A549 (cell line): ENCODE data around the gene HLA-DMA. TPM values are rescaled to one million over a fixed set of nuclear protein-coding genes. Genes with fewer than 3 reads are reported as not detected.

Experiments
- ATAC-seq, 2 experiments: fragments of 200-7000 bp in 1 of 2; fragments of >200 bp in 1 of 2; cut with Nextera tagmentation in 1 of 2; cut with Tn5 transposase in 1 of 2; 3 replicates each; pipeline versions ENCODE4 v1.8.0 to v1.9.1; 2018 to 2020; ENCODE audit warnings: mild to moderate bottlenecking in 1 of 2, moderate library complexity in 1 of 2
- CTCF ChIA-PET: fragments of 300-600 bp; sonication (Branson Sonifier 250); formaldehyde crosslinking; extraction: SDS; loops from one replicate; lab custom pipeline; 2021; ENCODE audit warnings: antibody characterized with exemption, inconsistent platforms; lab: Yijun Ruan, JAX
- POLR2A ChIA-PET: fragments of 350-600 bp; formaldehyde crosslinking; extraction: SDS; loops from one replicate; lab custom pipeline; 2021; ENCODE audit warnings: antibody characterized with exemption, inconsistent platforms; lab: Yijun Ruan, JAX
- DNase-seq, 2 experiments: peaks; one replicate each; pipeline versions ENCODE4 v3.0.0 to v3.0.0-alpha.2; 2011 to 2016; ENCODE audit warnings: low read depth in 1 of 2, low spot score in 1 of 2
- FAIRE-seq: peaks from 2 replicates; lab custom pipeline; 2011; peaks lifted over from hg19 to GRCh38; lab: Jason Lieb, UNC
- H3K27ac ChIP-seq, 2 experiments: fragments of >200 bp; sonication (Bioruptor Twin); formaldehyde crosslinking; 3 replicates each; pipeline ENCODE4 v1.5.1; 2016 to 2017
- H3K4me1 ChIP-seq: fragments of >200 bp; sonication (Bioruptor Twin); formaldehyde crosslinking; 3 replicates; pipeline ENCODE4 v1.6.1; 2016
- H3K4me2 ChIP-seq: fragments of >200 bp; sonication (Bioruptor Twin); formaldehyde crosslinking; 3 replicates; pipeline ENCODE4 v1.6.1; 2016
- H3K4me3 ChIP-seq: fragments of >200 bp; sonication (Bioruptor Twin); formaldehyde crosslinking; 3 replicates; pipeline ENCODE4 v1.5.1; 2016
- H3K9me3 ChIP-seq: fragments of >200 bp; sonication (Bioruptor Twin); formaldehyde crosslinking; 3 replicates; pipeline ENCODE4 v1.6.1; 2016
- CHD2 ChIP-seq: fragments of 150-350 bp; IDR thresholded peaks from 2 replicates; pipeline ENCODE4 v1.6.1; 2014; ENCODE audit warnings: low read length; ENCODE audit not compliant: partially characterized antibody
- CTCF ChIP-seq: fragments of >200 bp; sonication (Bioruptor Twin); formaldehyde crosslinking; IDR thresholded peaks from 3 replicates; pipeline ENCODE4 v1.5.1; 2016
- EHF ChIP-seq: fragments of 250-450 bp; sonication (Bioruptor Pico); IDR thresholded peaks from 2 replicates; pipeline ENCODE4 v1.5.0; 2020; ENCODE audit warnings: mild to moderate bottlenecking
- EHMT2 ChIP-seq: fragments of 200-600 bp; sonication (generic); IDR thresholded peaks from 2 replicates; pipeline ENCODE4 v1.6.1; 2016; ENCODE audit warnings: antibody characterized with exemption, low read depth, mild to moderate bottlenecking, moderate library complexity
- EP300 ChIP-seq, 2 experiments: fragments of >200 bp; sonication (Bioruptor Twin); formaldehyde crosslinking; IDR thresholded peaks; 2 replicates in 1 of 2; 3 replicates in 1 of 2; pipeline ENCODE4 v1.6.1; 2016 to 2017
- FOSL2 ChIP-seq, 2 experiments: fragments of 450-650 bp in 1 of 2; fragments of >200 bp in 1 of 2; sonication (Bioruptor Twin) in 1 of 2; formaldehyde crosslinking; IDR thresholded peaks; 2 replicates each; pipeline versions ENCODE4 v1.5.0 to v1.6.1; 2016 to 2020; ENCODE audit warnings: mild to moderate bottlenecking in 1 of 2, moderate library complexity in 1 of 2
- FOXS1 ChIP-seq: fragments of 250-450 bp; sonication (Bioruptor Pico); IDR thresholded peaks from 2 replicates; pipeline ENCODE4 v1.5.0; 2020; ENCODE audit warnings: mild to moderate bottlenecking, moderate library complexity
- HEYL ChIP-seq: fragments of 250-450 bp; sonication (Bioruptor Pico); IDR thresholded peaks from 2 replicates; pipeline ENCODE4 v1.8.0; 2021; ENCODE audit warnings: mild to moderate bottlenecking, moderate library complexity
- JUN ChIP-seq, 2 experiments: fragments of >200 bp; sonication (Bioruptor Twin); formaldehyde crosslinking; IDR thresholded peaks; 2 replicates in 1 of 2; 3 replicates in 1 of 2; pipeline ENCODE4 v1.6.1; 2016 to 2017
- KDM1A ChIP-seq: fragments of 200-600 bp; sonication (generic); IDR thresholded peaks from 2 replicates; pipeline ENCODE4 v1.6.1; 2016; ENCODE audit warnings: low read depth, mild to moderate bottlenecking
- MYC ChIP-seq: IDR thresholded peaks from 2 replicates; pipeline ENCODE4 v1.6.1; 2012; ENCODE audit warnings: mild to moderate bottlenecking, inconsistent platforms, low read length, improper control_type of control experiment, borderline replicate concordance
- NFE2L2 ChIP-seq: fragments of 150-350 bp; conservative IDR thresholded peaks from 2 replicates; pipeline ENCODE4 v1.6.1; 2014; ENCODE audit warnings: low read length
- POLR2A ChIP-seq: IDR thresholded peaks from 2 replicates; pipeline ENCODE4 v1.6.1; 2012; ENCODE audit warnings: mild to moderate bottlenecking, low read length
- POLR2AphosphoS2 ChIP-seq: conservative IDR thresholded peaks from 2 replicates; pipeline ENCODE4 v1.6.1; 2012; ENCODE audit warnings: low read length, improper control_type of control experiment, inconsistent platforms
- RAD21 ChIP-seq, 2 experiments: fragments of >200 bp in 1 of 2; sonication (Bioruptor Twin) in 1 of 2; formaldehyde crosslinking in 1 of 2; IDR thresholded peaks in 1 of 2; conservative IDR thresholded peaks in 1 of 2; 2 replicates in 1 of 2; 3 replicates in 1 of 2; pipeline ENCODE4 v1.6.1; 2012 to 2018; ENCODE audit warnings: inconsistent platforms in 1 of 2
- RARB ChIP-seq: fragments of 250-450 bp; sonication (Bioruptor Pico); IDR thresholded peaks from 2 replicates; pipeline ENCODE4 v1.8.0; 2021; ENCODE audit warnings: mild to moderate bottlenecking, moderate library complexity
- RCOR1 ChIP-seq: fragments of 150-350 bp; IDR thresholded peaks from 2 replicates; pipeline ENCODE4 v1.6.1; 2014; ENCODE audit warnings: antibody characterized with exemption, low read length, low read depth
- REST ChIP-seq: fragments of 200-600 bp; sonication (generic); IDR thresholded peaks from 2 replicates; pipeline ENCODE4 v1.6.1; 2016; ENCODE audit warnings: antibody characterized with exemption, mild to moderate bottlenecking, moderate library complexity
- RFX5 ChIP-seq: fragments of 450-650 bp; IDR thresholded peaks from 2 replicates; pipeline ENCODE4 v1.7.1; 2014; ENCODE audit warnings: antibody characterized with exemption, mild to moderate bottlenecking, moderate library complexity
- RNF2 ChIP-seq: fragments of 200-600 bp; sonication (generic); IDR thresholded peaks from 2 replicates; pipeline ENCODE4 v1.6.1; 2016; ENCODE audit warnings: low read depth, mild to moderate bottlenecking, antibody characterized with exemption, moderate library complexity, borderline replicate concordance
- WGBS: methylation state at CpG from one replicate; pipeline ENCODE4 v1.1.6; 2017; ENCODE audit errors: missing lambda C conversion rate; 5-methylcytosine and 5-hydroxymethylcytosine counted together
- polyA plus RNA-seq, 4 experiments: library from polyadenylated mRNA; depleted of rRNA in 3 of 4; stranded (reverse); fragments of >200 nt; fragmentation: RNase III in 1 of 4; extraction: RNeasy Plus Mini Kit Qiagen cat#74134 plus additional on column Dnase treatment in 1 of 4; gene quantifications; 2 replicates in 3 of 4; 3 replicates in 1 of 4; pipeline ENCODE4 v1.2.3, GENCODE V29; 2011 to 2017
- TF ChIP-seq, protein P1 (sequence below): IDR thresholded peaks from 2 replicates; pipeline ENCODE4 v1.6.1; 2012
- TF ChIP-seq, protein P2 (sequence below): fragments of >200 bp; sonication (Bioruptor Twin); formaldehyde crosslinking; IDR thresholded peaks from 2 replicates; pipeline ENCODE4 v1.6.1; 2016
- TF ChIP-seq, protein P3 (sequence below): fragments of 250-450 bp; sonication (Bioruptor Pico); IDR thresholded peaks from 2 replicates; pipeline ENCODE4 v1.5.0; 2020; ENCODE audit warnings: low read depth, mild to moderate bottlenecking, moderate library complexity

The HLA-DMA gene
- polyA plus RNA-seq, 2 of the 4 experiments (the other 2 are of a cell fraction), result 2.5 to 5.6 TPM

DNA sequence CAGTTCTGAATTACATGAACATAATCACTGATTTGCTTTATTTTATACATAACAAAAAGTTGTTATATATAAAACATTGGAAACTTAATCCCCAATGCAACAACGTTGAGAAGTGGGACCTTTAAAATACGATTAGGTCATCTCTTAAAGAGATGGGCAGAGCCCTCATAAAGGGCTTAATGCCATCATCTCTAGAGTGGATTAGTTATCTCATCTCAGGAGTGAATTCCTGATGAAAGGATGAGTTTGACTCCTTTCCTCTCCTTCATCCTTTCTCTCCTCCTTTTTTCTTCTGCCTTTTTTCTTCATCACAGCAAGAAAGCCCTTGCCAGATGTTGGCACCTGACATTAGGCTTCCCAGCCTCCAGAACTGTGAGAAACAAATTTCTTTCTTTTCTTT lies 42.6 kb upstream of the HLA-DMA start:
- no peak for DNase-seq
- ATAC-seq, result no peak
- H3K9me3 ChIP-seq, result peaks cover 7% of the 10 kb centered on the region; the same call in 1 of the 3 replicates
- CTCF ChIA-PET, result interaction anchor here (1.2 kb wide), 1 partner anchor 11 kb away, joined by 3 read pairs; no protein-coding TSS in a partner anchor
- no peak for FAIRE-seq
- no peak overlapping the region for H3K4me2 ChIP-seq
- H3K4me1 ChIP-seq, result no peaks in the 10 kb centered on the region
- 2% methylated on average over 2 of the region's 2 CpGs for WGBS
- TF ChIP-seq RFX5 (no peak), NFE2L2 (no peak), KDM1A (no peak), EHMT2 (no peak), HEYL (CRISPR knock-in tag) (no peak), RARB (CRISPR knock-in tag) (no peak), MYC (no peak)
- TF ChIP-seq, protein P1, sequence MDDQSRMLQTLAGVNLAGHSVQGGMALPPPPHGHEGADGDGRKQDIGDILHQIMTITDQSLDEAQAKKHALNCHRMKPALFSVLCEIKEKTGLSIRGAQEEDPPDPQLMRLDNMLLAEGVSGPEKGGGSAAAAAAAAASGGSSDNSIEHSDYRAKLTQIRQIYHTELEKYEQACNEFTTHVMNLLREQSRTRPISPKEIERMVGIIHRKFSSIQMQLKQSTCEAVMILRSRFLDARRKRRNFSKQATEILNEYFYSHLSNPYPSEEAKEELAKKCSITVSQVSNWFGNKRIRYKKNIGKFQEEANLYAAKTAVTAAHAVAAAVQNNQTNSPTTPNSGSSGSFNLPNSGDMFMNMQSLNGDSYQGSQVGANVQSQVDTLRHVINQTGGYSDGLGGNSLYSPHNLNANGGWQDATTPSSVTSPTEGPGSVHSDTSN, result no peak
- H3K4me3 ChIP-seq, result no peak overlapping the region
- no peak overlapping the region for H3K27ac ChIP-seq
- POLR2A ChIA-PET, result no interaction called here

GRCh38 chr6:32993363-32993973 lies 40.6 kb upstream of the HLA-DMA start:
- CTCF ChIA-PET, result interaction anchor here (0.6 to 1.5 kb wide), 4 partner anchors 9 to 118 kb away, joined by 3 to 7 read pairs (median 4); no protein-coding TSS in a partner anchor
- no peaks in the 10 kb centered on the region for H3K4me1 ChIP-seq
- no peak for TF ChIP-seq RAD21 (conservative IDR thresholded peaks at IDR 0.05 in 1 of 2, IDR thresholded peaks at IDR 0.05 in 1 of 2)
- peak; percentile 64; the same call in 1 of the 2 replicates for TF ChIP-seq RNF2
- TF ChIP-seq POLR2AphosphoS2, result no peak
- TF ChIP-seq JUN (IDR thresholded peaks at IDR 0.05), result no peak
- no peak for TF ChIP-seq FOSL2 (IDR thresholded peaks at IDR 0.05)
- no peak for TF ChIP-seq FOSL2 (CRISPR knock-in tag; IDR thresholded peaks at IDR 0.05)
- no peak for TF ChIP-seq MYC
- TF ChIP-seq, all 56 proteins: peak for 1
- WGBS, result 70% methylated on average over 9 of the region's 9 CpGs
- DNase-seq, result no peak
- POLR2A ChIA-PET, result no interaction called here
- no peak for FAIRE-seq
- H3K27ac ChIP-seq, result no peak overlapping the region
- H3K9me3 ChIP-seq, result peaks cover 7% of the 10 kb centered on the region; the same call in 1 of the 3 replicates
- H3K4me3 ChIP-seq, result no peak overlapping the region
- no peak overlapping the region for H3K4me2 ChIP-seq
- no peak for ATAC-seq

GRCh38 chr6:32991972-32992371 lies 39.1 kb upstream of the HLA-DMA start:
- TF ChIP-seq, protein P2, sequence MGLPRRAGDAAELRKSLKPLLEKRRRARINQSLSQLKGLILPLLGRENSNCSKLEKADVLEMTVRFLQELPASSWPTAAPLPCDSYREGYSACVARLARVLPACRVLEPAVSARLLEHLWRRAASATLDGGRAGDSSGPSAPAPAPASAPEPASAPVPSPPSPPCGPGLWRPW, result no peak
- TF ChIP-seq FOSL2 (IDR thresholded peaks at IDR 0.05) (no peak), FOSL2 (CRISPR knock-in tag; IDR thresholded peaks at IDR 0.05) (no peak), CHD2 (no peak), EP300 (IDR thresholded peaks at IDR 0.05) (no peak), REST (no peak), EHF (CRISPR knock-in tag) (no peak), POLR2A (no peak), RCOR1 (no peak), CTCF (no peak), FOXS1 (no peak), RNF2 (no peak)
- TF ChIP-seq, protein P3, sequence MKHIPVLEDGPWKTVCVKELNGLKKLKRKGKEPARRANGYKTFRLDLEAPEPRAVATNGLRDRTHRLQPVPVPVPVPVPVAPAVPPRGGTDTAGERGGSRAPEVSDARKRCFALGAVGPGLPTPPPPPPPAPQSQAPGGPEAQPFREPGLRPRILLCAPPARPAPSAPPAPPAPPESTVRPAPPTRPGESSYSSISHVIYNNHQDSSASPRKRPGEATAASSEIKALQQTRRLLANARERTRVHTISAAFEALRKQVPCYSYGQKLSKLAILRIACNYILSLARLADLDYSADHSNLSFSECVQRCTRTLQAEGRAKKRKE (CRISPR knock-in tag), result no peak
- ChIA-PET POLR2A (interaction anchor here (0.6 kb wide), 1 partner anchor 18 kb away, joined by 3 read pairs; no protein-coding TSS in a partner anchor), CTCF (interaction anchor here (1.0 to 1.5 kb wide), 2 partner anchors 10 to 106 kb away, joined by 3 to 4 read pairs; no protein-coding TSS in a partner anchor)
- Histone ChIP-seq H3K9me3 (peaks cover 7% of the 10 kb centered on the region; the same call in 1 of the 3 replicates), H3K27ac (no peak overlapping the region), H3K4me3 (no peak overlapping the region), H3K4me1 (no peaks in the 10 kb centered on the region), H3K4me2 (no peak overlapping the region)
- no peak for DNase-seq
- FAIRE-seq, result no peak
- 21% methylated on average over 4 of the region's 4 CpGs for WGBS
- no peak for ATAC-seq
